WTC11 (cell line): ENCODE data around the gene MKLN1. TPM values are rescaled to one million over a fixed set of nuclear protein-coding genes. Genes with fewer than 3 reads are reported as not detected.

Experiments used
- ATAC-seq: fragments of 200-7000 bp; cut with Tn5 transposase; 2 replicates; pipeline ENCODE4 v1.10.0; 2021; ENCODE audit warnings: mild to moderate bottlenecking, moderate library complexity
- CTCF ChIA-PET: fragments of 300-600 bp; sonication (Branson Sonifier 250); formaldehyde crosslinking; loops from one replicate; lab custom pipeline; 2021; ENCODE audit warnings: antibody characterized with exemption; lab: Charles Lee
- POLR2A ChIA-PET: fragments of 350-600 bp; sonication (Branson Sonifier 250); formaldehyde crosslinking; loops from one replicate; lab custom pipeline; 2021; ENCODE audit warnings: antibody characterized with exemption; lab: Charles Lee
- DNase-seq: peaks from one replicate; pipeline ENCODE4 v3.0.0; 2021; ENCODE audit warnings: low spot score
- H3K27ac Mint-ChIP-seq: 2 replicates; pipeline ENCODE4 v1.8.0; 2021; ENCODE audit warnings: mixed read lengths
- H3K27me3 Mint-ChIP-seq: 2 replicates; pipeline ENCODE4 v1.8.0; 2021; ENCODE audit warnings: low read depth, mild to moderate bottlenecking, moderate library complexity, mixed read lengths
- H3K36me3 Mint-ChIP-seq: 2 replicates; pipeline ENCODE4 v1.8.0; 2021; ENCODE audit warnings: mixed read lengths
- H3K4me1 Mint-ChIP-seq: 2 replicates; pipeline ENCODE4 v1.8.0; 2022; ENCODE audit warnings: mixed read lengths
- H3K4me3 Mint-ChIP-seq: 2 replicates; pipeline ENCODE4 v1.8.0; 2021; ENCODE audit warnings: mild to moderate bottlenecking, moderate library complexity, mixed read lengths
- H3K9me3 Mint-ChIP-seq: 2 replicates; pipeline ENCODE4 v1.8.0; 2021; ENCODE audit warnings: mixed read lengths
- CBFB ChIP-seq: sonication (generic); formaldehyde crosslinking; IDR thresholded peaks from 2 replicates; pipeline ENCODE4 v1.8.1; 2022; ENCODE audit warnings: mild to moderate bottlenecking, low read depth, missing genetic modification reagents
- FOXK1 ChIP-seq: sonication (generic); formaldehyde crosslinking; IDR thresholded peaks from 2 replicates; pipeline ENCODE4 v1.8.0; 2022; ENCODE audit warnings: mild to moderate bottlenecking, moderate library complexity, missing genetic modification reagents
- FOXP1 ChIP-seq: sonication (generic); formaldehyde crosslinking; IDR thresholded peaks from 2 replicates; pipeline ENCODE4 v1.8.0; 2022; ENCODE audit warnings: missing genetic modification reagents, mild to moderate bottlenecking, moderate library complexity, borderline replicate concordance
- NR1H2 ChIP-seq: sonication (generic); formaldehyde crosslinking; IDR thresholded peaks from 2 replicates; pipeline ENCODE4 v1.9.0; 2021; ENCODE audit warnings: mild to moderate bottlenecking, moderate library complexity, missing genetic modification reagents
- OVOL2 ChIP-seq: fragments of 250-450 bp; sonication (Bioruptor Pico); IDR thresholded peaks from 2 replicates; pipeline ENCODE4 v1.9.0; 2021; ENCODE audit warnings: mild to moderate bottlenecking, borderline replicate concordance
- TP53 ChIP-seq: sonication (generic); formaldehyde crosslinking; IDR thresholded peaks from 2 replicates; pipeline ENCODE4 v1.8.1; 2023; ENCODE audit warnings: mild to moderate bottlenecking, missing genetic modification reagents
- total RNA-seq: library from RNA; stranded (reverse); gene quantifications from 3 replicates; pipeline ENCODE4 v1.2.3, GENCODE V29; 2021
- TF ChIP-seq, protein P1 (sequence below): sonication (generic); formaldehyde crosslinking; IDR thresholded peaks from 2 replicates; pipeline ENCODE4 v1.8.0; 2022; ENCODE audit warnings: mild to moderate bottlenecking, missing genetic modification reagents
- TF ChIP-seq, protein P2 (sequence below): fragments of 250-450 bp; sonication (Bioruptor Pico); IDR thresholded peaks from 2 replicates; pipeline ENCODE4 v1.9.0; 2021; ENCODE audit warnings: moderate library complexity, mild to moderate bottlenecking, inconsistent platforms, borderline replicate concordance
- TF ChIP-seq, protein P3 (sequence below): sonication (generic); formaldehyde crosslinking; IDR thresholded peaks from 2 replicates; pipeline ENCODE4 v1.8.1; 2023; ENCODE audit warnings: mild to moderate bottlenecking, moderate library complexity, missing genetic modification reagents
- TF ChIP-seq, protein P4 (sequence below): sonication (generic); formaldehyde crosslinking; conservative IDR thresholded peaks from 2 replicates; pipeline ENCODE4 v1.8.1; 2022; ENCODE audit warnings: mild to moderate bottlenecking, missing genetic modification reagents
- TF ChIP-seq, protein P5 (sequence below): fragments of 250-450 bp; sonication (Bioruptor Pico); conservative IDR thresholded peaks from 2 replicates; pipeline ENCODE4 v1.9.0; 2021; ENCODE audit warnings: mild to moderate bottlenecking
- TF ChIP-seq, protein P6 (sequence below): sonication (generic); formaldehyde crosslinking; IDR thresholded peaks from 2 replicates; pipeline ENCODE4 v1.8.1; 2022; ENCODE audit warnings: mild to moderate bottlenecking, missing genetic modification reagents, moderate library complexity, borderline replicate concordance
- TF ChIP-seq, protein P7 (sequence below): sonication (generic); formaldehyde crosslinking; IDR thresholded peaks from 2 replicates; pipeline ENCODE4 v1.8.1; 2023; ENCODE audit warnings: mild to moderate bottlenecking, missing genetic modification reagents
- TF ChIP-seq, protein P8 (sequence below): sonication (generic); formaldehyde crosslinking; IDR thresholded peaks from 2 replicates; pipeline ENCODE4 v1.8.0; 2023; ENCODE audit warnings: mild to moderate bottlenecking, missing genetic modification reagents

Gene MKLN1
- total RNA-seq, 1 experiment from 2014 or later, result 37.6 TPM

DNA sequence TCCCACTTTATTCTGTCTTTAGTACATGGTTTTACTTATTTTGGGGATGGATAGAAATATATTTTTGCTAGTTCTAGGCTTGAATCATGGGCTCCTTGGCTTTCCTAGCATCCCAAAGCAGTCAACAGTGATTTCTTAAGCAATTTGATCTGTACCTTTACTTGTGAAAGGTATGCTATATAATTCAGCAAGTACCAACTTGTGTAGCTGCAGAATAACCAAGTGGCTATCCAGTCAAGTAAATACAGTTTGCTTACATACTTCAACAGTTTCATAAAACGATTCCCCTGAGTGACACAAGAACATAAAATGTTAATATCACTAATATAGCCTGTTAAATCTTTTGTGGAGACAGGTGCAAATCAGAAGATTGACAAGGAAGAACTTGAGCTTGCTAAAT is 161.5 kb downstream of the MKLN1 start:
- Mint-ChIP-seq H3K27ac (no peak overlapping the region), H3K36me3 (no peaks in the 10 kb centered on the region), H3K4me3 (no peak overlapping the region), H3K4me1 (no peaks in the 10 kb centered on the region), H3K9me3 (no peaks in the 10 kb centered on the region), H3K27me3 (no peaks in the 10 kb centered on the region)
- ATAC-seq, result no peak
- DNase-seq, result no peak
- POLR2A ChIA-PET, result no interaction called here
- TF ChIP-seq, protein P1, sequence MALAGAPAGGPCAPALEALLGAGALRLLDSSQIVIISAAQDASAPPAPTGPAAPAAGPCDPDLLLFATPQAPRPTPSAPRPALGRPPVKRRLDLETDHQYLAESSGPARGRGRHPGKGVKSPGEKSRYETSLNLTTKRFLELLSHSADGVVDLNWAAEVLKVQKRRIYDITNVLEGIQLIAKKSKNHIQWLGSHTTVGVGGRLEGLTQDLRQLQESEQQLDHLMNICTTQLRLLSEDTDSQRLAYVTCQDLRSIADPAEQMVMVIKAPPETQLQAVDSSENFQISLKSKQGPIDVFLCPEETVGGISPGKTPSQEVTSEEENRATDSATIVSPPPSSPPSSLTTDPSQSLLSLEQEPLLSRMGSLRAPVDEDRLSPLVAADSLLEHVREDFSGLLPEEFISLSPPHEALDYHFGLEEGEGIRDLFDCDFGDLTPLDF (CRISPR knock-in tag), result no peak
- TF ChIP-seq, protein P2, sequence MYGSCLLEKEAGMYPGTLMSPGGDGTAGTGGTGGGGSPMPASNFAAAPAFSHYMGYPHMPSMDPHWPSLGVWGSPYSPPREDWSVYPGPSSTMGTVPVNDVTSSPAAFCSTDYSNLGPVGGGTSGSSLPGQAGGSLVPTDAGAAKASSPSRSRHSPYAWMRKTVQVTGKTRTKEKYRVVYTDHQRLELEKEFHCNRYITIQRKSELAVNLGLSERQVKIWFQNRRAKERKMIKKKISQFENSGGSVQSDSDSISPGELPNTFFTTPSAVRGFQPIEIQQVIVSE (CRISPR knock-in tag), result no peak
- TF ChIP-seq FOXK1 (CRISPR knock-in tag) (no peak), TP53 (no peak), OVOL2 (CRISPR knock-in tag) (no peak), NR1H2 (CRISPR knock-in tag) (no peak)
- TF ChIP-seq, protein P3, sequence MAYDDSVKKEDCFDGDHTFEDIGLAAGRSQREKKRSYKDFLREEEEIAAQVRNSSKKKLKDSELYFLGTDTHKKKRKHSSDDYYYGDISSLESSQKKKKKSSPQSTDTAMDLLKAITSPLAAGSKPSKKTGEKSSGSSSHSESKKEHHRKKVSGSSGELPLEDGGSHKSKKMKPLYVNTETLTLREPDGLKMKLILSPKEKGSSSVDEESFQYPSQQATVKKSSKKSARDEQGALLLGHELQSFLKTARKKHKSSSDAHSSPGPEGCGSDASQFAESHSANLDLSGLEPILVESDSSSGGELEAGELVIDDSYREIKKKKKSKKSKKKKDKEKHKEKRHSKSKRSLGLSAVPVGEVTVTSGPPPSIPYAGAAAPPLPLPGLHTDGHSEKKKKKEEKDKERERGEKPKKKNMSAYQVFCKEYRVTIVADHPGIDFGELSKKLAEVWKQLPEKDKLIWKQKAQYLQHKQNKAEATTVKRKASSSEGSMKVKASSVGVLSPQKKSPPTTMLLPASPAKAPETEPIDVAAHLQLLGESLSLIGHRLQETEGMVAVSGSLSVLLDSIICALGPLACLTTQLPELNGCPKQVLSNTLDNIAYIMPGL (CRISPR knock-in tag), result no peak
- TF ChIP-seq, protein P4, sequence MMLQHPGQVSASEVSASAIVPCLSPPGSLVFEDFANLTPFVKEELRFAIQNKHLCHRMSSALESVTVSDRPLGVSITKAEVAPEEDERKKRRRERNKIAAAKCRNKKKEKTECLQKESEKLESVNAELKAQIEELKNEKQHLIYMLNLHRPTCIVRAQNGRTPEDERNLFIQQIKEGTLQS (CRISPR knock-in tag), result no peak
- TF ChIP-seq, protein P5, sequence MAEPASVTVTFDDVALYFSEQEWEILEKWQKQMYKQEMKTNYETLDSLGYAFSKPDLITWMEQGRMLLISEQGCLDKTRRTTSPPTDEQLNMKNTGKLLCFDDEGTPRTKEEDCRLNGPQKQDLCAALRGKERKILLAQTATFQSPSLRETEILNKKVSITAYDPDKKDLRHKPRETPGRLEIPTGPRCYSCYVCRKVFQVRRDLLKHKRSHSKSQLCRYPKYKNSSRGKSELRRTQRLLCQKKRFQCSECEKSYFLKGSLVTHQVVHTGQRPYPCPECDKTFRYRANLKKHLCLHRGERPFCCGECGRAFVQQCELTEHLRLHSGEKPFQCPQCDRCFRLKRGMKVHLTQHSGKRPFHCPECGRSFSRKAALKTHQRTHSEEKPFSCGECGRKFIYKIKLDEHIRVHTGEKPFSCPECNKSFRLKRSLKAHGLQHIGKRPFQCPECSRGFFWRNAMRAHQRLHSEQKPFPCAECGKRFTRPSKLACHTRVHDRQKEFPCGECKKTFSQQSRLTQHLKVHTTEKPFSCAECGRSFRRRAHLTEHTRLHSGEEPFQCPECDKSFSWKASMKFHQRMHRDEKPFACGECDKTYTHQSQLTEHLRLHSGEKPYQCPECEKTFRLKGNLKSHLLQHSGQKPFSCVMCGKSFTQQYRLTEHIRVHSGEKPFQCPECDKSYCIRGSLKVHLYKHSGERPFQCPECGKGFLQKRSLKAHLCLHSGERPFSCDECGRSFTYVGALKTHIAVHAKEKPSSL, result no peak
- CTCF ChIA-PET, result no interaction called here

DNA sequence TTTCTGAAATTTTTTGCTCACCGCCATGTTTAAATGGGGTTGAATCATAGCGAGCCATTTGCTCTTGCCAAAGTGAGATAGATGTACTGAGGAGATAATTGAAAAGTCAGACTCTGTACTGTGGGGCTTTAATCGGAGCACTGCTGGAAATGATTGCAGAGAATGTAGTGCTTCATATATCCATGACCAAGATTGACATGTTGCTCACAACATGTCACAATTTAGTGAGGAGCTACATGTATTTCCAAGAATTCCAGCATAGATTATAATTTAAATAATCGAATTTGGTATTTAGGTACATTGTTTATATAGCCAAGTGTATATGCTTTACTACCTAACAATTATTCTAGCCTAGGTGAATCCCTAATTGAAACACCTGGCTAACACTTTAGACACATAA is 162.2 kb downstream of the MKLN1 start:
- ATAC-seq, result no peak
- TF ChIP-seq FOXK1 (CRISPR knock-in tag), result no peak
- TF ChIP-seq, protein P6, sequence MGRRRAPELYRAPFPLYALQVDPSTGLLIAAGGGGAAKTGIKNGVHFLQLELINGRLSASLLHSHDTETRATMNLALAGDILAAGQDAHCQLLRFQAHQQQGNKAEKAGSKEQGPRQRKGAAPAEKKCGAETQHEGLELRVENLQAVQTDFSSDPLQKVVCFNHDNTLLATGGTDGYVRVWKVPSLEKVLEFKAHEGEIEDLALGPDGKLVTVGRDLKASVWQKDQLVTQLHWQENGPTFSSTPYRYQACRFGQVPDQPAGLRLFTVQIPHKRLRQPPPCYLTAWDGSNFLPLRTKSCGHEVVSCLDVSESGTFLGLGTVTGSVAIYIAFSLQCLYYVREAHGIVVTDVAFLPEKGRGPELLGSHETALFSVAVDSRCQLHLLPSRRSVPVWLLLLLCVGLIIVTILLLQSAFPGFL, result no peak
- no peak for TF ChIP-seq FOXP1 (CRISPR knock-in tag)
- TF ChIP-seq CBFB (CRISPR knock-in tag), result no peak
- TF ChIP-seq, protein P7, sequence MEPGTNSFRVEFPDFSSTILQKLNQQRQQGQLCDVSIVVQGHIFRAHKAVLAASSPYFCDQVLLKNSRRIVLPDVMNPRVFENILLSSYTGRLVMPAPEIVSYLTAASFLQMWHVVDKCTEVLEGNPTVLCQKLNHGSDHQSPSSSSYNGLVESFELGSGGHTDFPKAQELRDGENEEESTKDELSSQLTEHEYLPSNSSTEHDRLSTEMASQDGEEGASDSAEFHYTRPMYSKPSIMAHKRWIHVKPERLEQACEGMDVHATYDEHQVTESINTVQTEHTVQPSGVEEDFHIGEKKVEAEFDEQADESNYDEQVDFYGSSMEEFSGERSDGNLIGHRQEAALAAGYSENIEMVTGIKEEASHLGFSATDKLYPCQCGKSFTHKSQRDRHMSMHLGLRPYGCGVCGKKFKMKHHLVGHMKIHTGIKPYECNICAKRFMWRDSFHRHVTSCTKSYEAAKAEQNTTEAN, result no peak
- TF ChIP-seq, protein P1 (CRISPR knock-in tag), result no peak
- TF ChIP-seq, protein P8, sequence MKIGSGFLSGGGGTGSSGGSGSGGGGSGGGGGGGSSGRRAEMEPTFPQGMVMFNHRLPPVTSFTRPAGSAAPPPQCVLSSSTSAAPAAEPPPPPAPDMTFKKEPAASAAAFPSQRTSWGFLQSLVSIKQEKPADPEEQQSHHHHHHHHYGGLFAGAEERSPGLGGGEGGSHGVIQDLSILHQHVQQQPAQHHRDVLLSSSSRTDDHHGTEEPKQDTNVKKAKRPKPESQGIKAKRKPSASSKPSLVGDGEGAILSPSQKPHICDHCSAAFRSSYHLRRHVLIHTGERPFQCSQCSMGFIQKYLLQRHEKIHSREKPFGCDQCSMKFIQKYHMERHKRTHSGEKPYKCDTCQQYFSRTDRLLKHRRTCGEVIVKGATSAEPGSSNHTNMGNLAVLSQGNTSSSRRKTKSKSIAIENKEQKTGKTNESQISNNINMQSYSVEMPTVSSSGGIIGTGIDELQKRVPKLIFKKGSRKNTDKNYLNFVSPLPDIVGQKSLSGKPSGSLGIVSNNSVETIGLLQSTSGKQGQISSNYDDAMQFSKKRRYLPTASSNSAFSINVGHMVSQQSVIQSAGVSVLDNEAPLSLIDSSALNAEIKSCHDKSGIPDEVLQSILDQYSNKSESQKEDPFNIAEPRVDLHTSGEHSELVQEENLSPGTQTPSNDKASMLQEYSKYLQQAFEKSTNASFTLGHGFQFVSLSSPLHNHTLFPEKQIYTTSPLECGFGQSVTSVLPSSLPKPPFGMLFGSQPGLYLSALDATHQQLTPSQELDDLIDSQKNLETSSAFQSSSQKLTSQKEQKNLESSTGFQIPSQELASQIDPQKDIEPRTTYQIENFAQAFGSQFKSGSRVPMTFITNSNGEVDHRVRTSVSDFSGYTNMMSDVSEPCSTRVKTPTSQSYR, result no peak
- Mint-ChIP-seq H3K27ac (no peak overlapping the region), H3K4me3 (no peak overlapping the region), H3K36me3 (no peaks in the 10 kb centered on the region), H3K4me1 (no peaks in the 10 kb centered on the region), H3K9me3 (no peaks in the 10 kb centered on the region), H3K27me3 (no peaks in the 10 kb centered on the region)
- no peak for DNase-seq
- ChIA-PET POLR2A (no interaction called here), CTCF (interaction anchor here (0.9 kb wide), 1 partner anchor 152 kb away, joined by 3 read pairs; no protein-coding TSS in a partner anchor)
